HG02981 (cell line): ENCODE results near the gene SRPK2.
"Not testable (repeated sequence)": the region's sequence is repeated elsewhere in the genome, so short reads cannot be mapped to it uniquely, and the experiment has no call there.

Experiments
- ATAC-seq: cut with Tn5 transposase; IDR thresholded peaks from one replicate; pipeline ENCODE4 v1.9.1; 2021; ENCODE audit warnings: mild to moderate bottlenecking, moderate library complexity; ENCODE audit not compliant: unreplicated experiment

The SRPK2 gene

DNA sequence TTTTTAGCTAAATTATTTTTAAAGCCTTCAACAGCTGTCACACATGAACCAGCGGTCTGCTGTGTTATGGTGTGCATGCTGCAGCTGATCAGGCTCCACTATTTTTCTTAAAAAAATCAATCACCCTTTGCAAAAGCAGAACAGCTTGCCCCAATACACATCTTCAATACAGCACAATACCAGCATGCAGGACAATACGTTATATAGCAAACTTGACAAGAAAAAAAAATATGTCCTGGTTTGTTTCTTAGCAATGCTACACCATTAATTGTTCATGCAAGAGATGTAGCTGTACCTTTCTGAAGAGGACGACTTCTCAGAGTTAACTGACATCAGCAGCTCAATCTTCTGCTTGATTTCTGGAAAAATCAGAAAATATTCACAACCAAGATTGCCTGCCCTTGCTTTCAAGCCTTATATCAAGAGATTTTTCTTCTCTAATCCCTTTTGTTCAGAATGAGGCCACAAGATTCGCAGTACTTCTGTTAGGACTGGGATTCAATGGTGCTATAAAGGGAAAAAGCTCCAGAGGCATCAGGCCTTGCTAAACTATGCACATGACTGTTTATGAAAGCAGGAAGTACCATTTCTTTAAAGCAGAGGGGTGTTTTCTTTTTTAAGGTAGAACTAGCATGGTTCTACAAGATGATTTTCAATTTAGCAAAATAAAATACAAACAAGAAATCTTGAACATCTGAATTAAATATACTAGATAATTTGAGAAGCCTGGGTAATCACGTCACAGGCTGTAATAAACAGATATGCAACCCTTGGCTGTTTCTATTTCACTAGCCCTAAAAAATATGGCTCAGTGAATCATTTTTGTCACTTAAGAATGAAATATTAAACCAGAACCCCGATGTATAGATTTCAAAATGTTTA, 120.0 kb downstream of the SRPK2 start:
- peak; percentile 58 for ATAC-seq

DNA sequence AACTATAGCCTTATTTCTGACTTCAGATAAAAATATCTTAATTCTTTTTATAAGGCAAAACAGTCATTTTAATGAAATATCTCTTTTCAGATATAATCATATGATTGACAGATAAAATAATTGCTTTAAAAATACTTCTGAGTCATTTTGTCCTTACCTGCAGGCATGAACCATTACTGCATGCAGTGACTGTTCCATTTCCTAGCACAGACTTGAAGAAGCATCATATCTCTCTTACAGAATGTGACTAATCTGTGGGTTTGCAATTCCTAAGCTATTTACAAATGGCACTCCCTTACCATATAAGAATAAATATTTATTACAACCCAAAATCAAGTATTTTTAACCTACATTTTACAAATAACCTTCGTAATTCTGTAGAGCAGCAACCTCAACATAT, 120.7 kb downstream of the SRPK2 start:
- ATAC-seq, result no peak

DNA sequence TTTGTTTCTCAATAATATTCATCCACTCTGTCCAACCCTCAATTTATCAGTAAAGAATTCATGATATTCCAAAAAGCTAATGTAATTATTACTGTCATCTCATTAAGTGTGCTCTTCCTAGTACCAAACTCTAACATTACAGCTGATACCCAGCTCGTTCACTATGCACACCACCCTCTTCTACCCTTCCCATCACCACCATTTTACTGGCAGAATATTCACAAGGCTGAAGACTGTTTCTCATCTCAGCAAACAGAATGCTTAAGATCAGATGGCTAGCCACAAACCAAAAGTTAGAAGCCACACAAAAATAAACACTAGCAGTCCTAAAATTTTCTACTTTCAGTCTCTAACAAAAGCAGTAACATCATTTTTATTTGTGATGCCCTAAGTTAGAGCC, 121.5 kb downstream of the SRPK2 start:
- no peak for ATAC-seq

DNA sequence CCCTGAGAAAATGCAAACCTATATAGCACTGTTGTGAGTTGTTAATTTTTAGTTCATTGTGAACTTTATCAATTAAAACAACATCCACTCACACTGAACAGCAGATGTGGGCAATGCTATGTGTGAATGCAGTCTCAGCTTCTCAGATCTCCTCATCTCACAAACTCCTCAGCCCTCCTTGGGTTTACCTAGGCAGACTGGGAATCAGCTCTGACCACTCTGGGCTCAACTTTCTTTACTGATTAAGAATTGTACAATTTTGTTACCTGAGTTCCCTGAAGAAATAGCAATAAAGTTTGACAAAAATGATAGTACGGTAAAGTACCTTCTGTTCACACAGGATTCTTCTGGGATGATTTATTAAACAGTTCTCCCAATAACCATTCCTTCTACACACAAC, 124.0 kb downstream of the SRPK2 start:
- ATAC-seq, result no peak

DNA sequence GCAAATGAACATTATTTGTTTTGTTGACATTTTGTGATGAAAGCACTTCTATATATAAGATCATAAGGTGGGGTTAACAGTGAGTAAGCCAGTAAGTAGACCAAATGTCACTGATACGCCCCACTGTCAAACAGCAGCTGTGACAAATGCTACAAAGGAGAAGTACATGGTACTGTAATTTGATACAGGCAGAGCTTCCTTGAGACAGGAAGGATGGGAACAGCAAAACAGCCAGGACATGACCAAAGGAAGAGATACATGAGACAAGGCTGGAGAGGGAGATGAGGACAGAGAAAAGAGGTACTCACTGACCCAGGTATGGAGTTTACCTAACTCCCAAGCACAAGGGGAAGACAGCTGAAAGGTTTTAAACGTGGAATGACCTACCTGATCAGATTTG, 127.0 kb downstream of the SRPK2 start:
- no peak for ATAC-seq

DNA sequence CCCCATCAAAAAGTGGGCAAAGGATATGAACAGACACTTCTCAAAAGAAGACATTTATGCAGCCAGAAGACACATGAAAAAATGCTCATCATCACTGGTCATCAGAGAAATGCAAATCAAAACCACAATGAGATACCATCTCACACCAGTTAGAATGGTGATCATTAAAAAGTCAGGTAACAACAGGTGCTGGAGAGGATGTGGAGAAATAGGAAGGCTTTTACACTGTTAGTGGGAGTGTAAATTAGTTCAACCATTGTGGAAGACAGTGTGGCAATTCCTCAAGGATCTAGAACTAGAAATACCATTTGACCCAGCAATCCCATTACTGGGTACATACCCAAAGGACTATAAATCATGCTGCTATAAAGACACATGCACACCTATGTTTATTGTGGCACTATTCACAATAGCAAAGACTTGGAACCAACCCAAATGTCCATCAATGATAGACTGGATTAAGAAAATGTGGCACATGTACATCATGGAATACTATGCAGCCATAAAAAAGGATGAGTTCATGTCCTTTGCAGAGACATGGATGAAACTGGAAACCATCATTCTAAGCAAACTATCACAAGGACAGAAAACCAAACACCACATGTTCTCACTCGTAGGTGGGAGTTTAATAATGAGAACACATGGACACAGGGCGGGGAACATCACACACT, 128.4 kb downstream of the SRPK2 start:
- not testable (repeated sequence) for ATAC-seq

DNA sequence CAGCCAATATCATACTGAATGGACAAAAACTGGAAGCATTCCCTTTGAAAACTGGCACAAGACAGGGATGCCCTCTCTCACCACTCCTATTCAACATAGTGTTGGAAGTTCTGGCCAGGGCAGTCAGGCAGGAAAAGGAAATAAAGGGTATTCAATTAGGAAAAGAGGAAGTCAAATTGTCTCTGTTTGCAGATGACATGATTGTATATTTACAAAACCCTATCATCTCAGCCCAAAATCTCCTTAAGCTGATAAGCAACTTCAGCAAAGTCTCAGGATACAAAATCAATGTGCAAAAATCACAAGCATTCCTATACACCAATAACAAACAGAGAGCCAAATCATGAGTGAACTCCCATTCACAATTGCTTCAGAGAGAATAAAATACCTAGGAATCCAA, 129.8 kb downstream of the SRPK2 start:
- ATAC-seq, result not testable (repeated sequence)

DNA sequence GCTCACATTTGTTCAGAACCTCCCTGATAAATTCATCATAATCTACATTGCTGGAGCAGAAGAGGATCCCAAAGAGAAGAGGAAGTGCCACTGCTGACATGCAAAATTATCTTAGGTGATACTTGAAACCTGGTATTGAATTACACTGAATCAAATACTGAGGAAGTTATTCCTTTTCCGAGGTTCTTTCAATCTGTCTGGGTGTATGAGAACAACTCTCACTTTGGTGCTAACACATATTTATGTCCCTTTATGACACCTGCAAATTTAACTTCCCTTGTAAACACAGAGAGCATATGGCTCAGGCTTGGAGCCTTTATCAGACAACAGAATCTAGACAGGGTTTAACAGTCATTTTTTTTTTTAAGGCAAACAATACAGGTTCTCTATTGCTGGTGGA, 131.4 kb downstream of the SRPK2 start:
- no peak for ATAC-seq

DNA sequence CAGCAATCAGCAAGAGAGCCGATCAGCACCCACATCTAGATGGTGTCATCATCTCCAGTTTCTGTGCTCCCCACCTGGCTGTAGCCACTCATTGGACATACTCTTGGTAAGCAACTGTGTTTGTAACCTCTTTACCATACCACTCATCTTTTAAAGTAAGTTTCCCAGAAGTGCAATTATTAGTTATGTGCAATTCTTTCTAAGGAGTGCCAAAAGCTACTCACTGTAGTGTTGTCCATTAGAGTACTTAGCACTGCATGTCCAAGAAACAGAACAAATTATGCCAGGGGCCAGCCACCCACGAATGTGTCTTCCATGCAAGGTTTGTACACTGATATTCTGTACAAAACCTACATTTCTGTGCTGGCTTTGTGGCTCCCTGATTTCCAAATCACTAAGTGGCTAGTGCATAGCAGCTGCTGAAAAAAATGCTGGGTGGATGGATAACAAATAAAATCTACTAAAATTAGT, 131.9 kb downstream of the SRPK2 start:
- no peak for ATAC-seq

DNA sequence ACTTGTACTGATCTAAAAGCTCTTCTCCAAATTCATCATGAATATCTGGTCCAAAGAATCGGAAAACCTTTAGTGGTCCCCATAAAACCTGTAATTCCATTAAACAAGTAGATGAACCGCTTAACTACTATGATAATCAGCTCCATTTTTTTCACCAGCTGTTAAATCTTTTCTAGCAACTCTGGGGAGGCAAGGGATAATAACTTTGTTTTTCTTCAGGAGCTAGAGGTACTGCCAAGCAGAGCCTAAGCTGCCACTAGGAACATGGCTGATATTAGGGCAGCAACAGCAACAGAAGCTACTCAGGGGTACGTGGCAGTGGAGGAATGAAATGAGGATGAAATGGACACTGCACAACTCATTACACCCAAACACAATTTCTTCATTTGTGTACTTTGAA, 138.0 kb downstream of the SRPK2 start:
- ATAC-seq, result no peak

DNA sequence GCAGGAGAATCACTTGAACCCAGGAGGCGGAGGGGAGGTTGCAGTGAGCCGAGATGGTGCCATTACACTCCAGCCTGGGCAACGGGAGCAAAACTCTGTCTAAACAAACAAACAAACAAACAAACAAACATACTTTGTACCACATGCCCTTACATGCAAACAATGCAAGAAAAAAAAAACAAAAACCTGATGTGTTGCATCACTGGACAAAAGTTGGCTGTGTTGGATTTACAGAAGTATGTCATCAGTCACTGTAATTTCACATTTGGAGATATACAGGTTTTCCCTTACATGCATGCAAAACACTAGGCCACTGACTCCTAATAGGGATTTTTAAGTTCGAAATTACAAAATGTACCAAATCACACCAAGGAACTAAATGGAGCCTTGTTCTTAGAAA, 138.5 kb downstream of the SRPK2 start:
- ATAC-seq, result no peak

DNA sequence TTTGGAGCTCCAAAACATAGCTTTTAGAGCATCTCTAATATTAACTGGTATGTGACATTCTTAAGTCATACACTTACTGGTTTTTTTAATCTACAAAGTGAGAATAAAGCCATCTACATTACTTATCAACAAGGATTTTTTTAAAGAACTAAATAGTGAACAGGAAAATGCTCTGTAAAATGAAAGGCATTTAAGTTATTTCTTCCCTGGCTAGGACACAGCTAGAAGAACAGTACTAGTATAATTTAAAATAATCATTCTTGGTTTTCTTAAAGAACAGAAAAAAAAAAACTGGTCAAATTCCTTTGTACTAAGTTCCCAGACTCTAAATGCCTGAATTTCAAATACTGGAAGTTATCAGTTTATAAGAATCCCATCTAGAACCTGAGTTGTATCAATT, 139.5 kb downstream of the SRPK2 start:
- ATAC-seq, result no peak

DNA sequence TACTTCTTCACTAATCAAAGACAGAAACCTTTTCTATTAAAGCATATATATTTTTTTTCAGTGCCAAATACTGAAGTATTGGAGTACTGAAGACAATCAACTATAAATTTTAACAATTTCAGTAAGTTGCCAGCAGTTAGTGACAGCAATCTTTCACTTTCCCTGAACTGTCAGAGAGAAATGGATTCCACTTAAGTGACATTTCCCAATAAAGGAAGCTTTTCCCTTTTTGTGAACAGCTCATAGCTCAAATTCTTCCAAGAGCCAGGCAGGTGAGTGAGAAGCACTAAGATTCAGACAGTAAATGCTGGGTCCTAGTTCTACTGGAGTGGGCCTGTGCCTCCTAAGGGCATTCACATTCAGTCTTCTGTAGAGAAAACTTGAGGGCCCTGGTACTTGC, 142.0 kb downstream of the SRPK2 start:
- ATAC-seq, result no peak

DNA sequence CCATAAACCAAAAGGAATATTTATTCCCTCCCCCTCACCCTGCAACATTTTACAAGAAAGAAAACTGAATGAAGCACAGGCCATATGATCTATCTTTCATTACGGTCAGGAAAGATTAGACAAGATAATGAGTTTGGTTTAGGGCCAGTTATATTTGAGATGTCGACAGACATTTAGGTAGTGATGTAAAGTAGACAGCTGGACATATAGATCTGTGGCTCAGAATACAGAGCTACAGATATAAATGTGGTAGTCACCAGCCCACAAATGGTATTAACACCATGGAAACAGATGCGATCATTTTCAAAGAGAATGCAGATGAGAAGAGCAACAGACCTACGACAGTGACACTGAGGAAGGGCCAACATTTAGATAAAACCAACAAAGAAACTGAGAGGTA, 142.5 kb downstream of the SRPK2 start:
- ATAC-seq, result no peak

DNA sequence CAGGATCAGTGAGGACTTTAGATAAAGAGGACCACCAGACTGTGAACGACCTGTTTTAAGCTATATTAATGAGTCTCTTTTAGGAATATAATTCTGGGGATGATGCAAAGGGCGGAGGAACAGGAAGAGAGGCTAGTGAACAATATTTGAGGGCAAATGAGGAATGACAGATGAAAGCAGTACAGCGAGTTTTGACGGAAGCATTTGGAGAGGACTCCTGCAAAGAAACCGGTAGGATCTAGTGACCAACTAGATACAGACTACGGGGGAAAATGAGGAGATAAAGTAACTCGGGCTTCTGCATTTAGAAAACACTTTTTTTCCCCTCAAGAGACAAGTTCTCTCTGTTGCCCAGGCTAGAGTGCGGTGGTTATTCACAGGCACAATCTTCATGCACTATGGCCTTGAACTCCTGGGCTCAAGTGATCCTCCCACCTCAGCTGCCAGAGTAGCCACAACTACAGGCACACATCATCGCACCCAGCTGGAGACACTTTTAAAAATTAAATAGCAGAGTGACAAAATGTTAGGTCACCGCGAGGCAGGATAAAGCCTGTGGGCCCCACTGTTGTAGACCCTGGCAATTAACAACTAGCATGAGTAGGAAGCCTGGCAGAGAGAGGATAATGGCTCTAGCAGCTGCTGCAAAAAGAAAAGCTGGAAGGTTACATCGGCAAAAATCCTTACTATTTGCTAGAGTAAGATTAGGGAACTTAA, 143.2 kb downstream of the SRPK2 start:
- no peak for ATAC-seq

DNA sequence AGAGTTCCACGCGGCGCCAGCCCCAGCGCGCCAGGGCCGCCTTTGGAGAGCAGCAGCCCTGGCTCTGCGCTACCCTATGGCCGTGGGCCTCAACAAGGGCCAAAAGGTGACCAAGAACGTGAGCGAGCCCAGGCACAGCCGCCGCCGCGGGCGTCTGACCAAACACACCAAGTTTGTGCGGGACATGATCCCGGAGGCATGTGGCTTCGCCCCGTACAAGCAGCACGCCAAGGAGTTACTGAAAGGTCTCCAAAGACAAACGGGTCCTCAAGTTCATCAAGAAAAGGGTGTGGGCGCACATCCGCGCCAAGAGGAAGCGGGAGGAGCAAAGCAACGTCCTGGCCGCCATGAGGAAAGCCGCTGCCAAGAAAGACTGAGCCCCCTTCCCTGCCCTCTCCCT, 144.1 kb downstream of the SRPK2 start:
- no peak for ATAC-seq

DNA sequence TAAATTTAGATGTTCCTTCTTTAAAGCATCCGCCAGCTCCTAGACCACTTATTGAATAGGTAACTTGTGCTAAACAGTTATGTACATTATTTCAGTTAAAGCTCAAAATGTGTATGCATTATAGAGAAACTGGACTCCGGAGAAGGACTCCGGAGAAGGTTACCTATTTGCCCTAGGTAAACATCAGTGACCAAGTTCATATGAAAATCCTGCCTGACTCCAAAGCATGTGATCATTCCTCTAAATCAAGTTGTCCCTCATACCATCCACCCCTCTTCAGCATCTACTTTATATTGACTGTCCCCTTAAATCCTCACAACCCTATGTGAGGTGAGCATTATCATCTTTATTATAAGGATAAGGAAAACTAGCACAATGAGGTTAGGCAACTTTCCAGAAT, 147.5 kb downstream of the SRPK2 start:
- ATAC-seq, result no peak

DNA sequence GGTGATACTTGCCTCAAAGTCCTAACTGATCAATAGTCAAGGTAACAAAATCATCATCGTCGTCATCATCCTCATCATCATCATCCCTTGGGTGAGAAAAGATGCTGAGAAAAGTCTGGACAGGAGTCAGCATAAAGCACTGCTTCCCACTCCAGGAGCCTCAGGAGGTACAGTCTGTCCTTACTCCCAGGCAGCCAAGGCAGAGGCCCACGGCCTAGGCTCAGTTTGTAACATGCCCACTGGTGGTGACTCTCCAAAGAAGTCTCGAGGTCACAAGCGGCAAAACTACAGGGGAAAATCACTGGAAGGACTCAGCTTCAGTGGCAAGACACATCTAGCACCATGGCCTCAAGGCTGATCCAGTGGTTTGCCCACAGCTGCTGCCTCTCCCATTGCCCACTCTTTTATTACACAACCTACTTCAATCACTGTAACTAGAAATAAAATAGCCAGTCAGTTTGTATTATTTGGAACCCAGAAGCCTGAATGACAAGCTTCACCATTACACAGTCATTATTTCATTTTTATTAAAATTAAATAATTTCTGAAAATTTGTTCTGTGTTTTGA, 150.4 kb downstream of the SRPK2 start:
- no peak for ATAC-seq

DNA sequence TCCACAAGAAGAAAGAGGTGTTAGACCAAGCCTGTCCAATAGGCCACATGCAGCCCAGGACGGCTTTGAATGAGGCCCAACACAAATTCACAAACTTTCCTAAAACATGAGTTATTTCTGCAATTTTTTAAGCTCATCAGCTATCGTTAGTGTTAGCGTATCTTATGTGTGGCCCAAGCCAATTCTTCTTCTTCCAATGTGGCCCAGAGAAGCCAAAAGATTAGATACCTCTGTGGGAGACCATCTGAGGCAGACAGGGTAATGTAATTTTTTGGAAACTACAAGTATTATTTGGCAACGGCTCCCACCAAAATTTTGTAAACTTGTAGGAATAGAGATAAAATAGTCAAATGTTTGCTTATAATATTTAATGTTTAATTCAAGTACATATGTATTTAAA, 153.8 kb downstream of the SRPK2 start:
- ATAC-seq, result no peak

DNA sequence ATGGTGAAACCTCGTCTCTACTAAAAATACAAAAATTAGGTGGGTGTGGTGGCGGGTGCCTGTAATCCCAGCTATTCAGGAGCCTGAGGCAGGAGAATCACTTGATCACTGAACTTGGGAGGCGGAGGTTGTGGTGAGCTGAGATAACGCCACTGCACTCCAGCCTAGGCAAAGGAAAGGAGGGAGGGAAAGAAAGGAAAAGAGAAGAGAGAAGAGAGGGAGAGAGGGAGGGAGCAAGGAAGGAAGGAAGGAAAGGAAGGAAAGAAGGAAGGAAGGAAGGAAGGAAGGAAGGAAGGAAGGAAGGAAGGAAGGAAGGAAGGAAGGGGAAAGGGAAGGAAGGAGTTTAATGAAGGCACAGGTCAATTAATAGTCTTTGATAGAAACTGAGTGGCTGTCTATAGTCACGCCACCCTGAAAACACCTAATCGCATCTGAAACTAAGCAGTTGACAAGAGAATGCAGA, 155.9 kb downstream of the SRPK2 start:
- not testable (repeated sequence) for ATAC-seq

DNA sequence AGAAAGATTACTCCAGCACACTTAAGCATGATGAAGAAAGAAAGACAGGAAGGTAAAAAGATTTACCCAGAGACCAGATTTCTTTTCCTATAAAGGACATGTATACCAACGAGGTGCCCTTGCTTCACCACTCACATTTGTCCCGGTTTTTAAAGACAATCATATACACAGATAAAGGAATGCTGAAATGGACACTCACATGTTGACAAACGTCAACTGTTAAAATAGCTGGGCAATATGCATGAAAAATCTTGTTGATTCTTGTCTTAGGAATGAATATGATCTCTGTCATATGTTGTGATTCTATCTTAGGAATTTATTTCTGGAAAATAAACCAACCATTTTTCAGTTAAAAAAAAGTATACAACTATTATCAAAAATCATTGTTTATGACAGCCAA, 158.2 kb downstream of the SRPK2 start:
- ATAC-seq, result no peak
